BE2C (cell line): Measurements from ENCODE around the gene RBM20.

Experiments used
- DNase-seq: peaks from one replicate; pipeline ENCODE4 v3.0.0-alpha.2; 2020
- H3K27me3 ChIP-seq: fragments of 250-450 bp; sonication (Bioruptor Pico); 2 replicates; pipeline ENCODE4 v1.5.1; 2020; ENCODE audit warnings: mild to moderate bottlenecking
- H3K36me3 ChIP-seq: fragments of 250-450 bp; sonication (Bioruptor Pico); 2 replicates; pipeline ENCODE4 v1.5.1; 2020; ENCODE audit warnings: mild to moderate bottlenecking
- H3K4me1 ChIP-seq: fragments of 250-450 bp; sonication (Bioruptor Pico); 2 replicates; pipeline ENCODE4 v1.5.1; 2020
- H3K4me3 ChIP-seq: 2 replicates; pipeline ENCODE4 v1.5.1; 2011; ENCODE audit warnings: low read depth, low read length
- H3K9me3 ChIP-seq: fragments of 250-450 bp; sonication (Bioruptor Pico); 2 replicates; pipeline ENCODE4 v1.5.1; 2020
- CTCF ChIP-seq: IDR thresholded peaks from 2 replicates; pipeline ENCODE4 v1.5.1; 2012; ENCODE audit warnings: mild to moderate bottlenecking, low read depth, low read length

Gene RBM20

GRCh38 chr10:110775020-110775375, 130.9 kb downstream of the RBM20 start:
- Histone ChIP-seq H3K4me3 (no peak overlapping the region), H3K36me3 (no peaks in the 10 kb centered on the region; the same call in 1 of the 2 replicates), H3K27me3 (no peaks in the 10 kb centered on the region), H3K9me3 (no peaks in the 10 kb centered on the region; the same call in 1 of the 2 replicates), H3K4me1 (peaks cover 43% of the 10 kb centered on the region)
- TF ChIP-seq CTCF: no peak
- no peak for DNase-seq

- H3K4me3 ChIP-seq: no peak overlapping the region
- H3K27me3 ChIP-seq: no peaks in the 10 kb centered on the region
- DNase-seq: no peak
These were observed 131.3 kb downstream of the RBM20 start for GRCh38 chr10:110775406-110775805.

GRCh38 chr10:110777017-110777416, 132.9 kb downstream of the RBM20 start:
- DNase-seq: no peak
- Histone ChIP-seq H3K36me3 (peaks cover 13% of the 10 kb centered on the region), H3K9me3 (no peaks in the 10 kb centered on the region), H3K4me1 (peaks cover 48% of the 10 kb centered on the region), H3K27me3 (no peaks in the 10 kb centered on the region), H3K4me3 (no peak overlapping the region)
- TF ChIP-seq CTCF: no peak

More at GRCh38 chr10:110775406-110775805, 131.3 kb downstream of the RBM20 start:
- H3K9me3 ChIP-seq: no peaks in the 10 kb centered on the region; the same call in 1 of the 2 replicates
- no peak for TF ChIP-seq CTCF
- no peaks in the 10 kb centered on the region; the same call in 1 of the 2 replicates for H3K36me3 ChIP-seq
- H3K4me1 ChIP-seq: peaks cover 43% of the 10 kb centered on the region

GRCh38 chr10:110777661-110778060, 133.5 kb downstream of the RBM20 start:
- H3K4me1 ChIP-seq: peaks cover 42% of the 10 kb centered on the region
- no peak for TF ChIP-seq CTCF

GRCh38 chr10:110778211-110778610, 134.1 kb downstream of the RBM20 start:
- Histone ChIP-seq H3K36me3 (peaks cover 21% of the 10 kb centered on the region), H3K4me1 (peaks cover 37% of the 10 kb centered on the region), H3K4me3 (no peak overlapping the region), H3K27me3 (no peaks in the 10 kb centered on the region), H3K9me3 (no peaks in the 10 kb centered on the region)
- no peak for TF ChIP-seq CTCF
- no peak for DNase-seq

More at GRCh38 chr10:110777661-110778060, 133.5 kb downstream of the RBM20 start:
- H3K36me3 ChIP-seq: peaks cover 19% of the 10 kb centered on the region
- no peaks in the 10 kb centered on the region for H3K9me3 ChIP-seq
- DNase-seq: no peak
- H3K4me3 ChIP-seq: no peak overlapping the region
- H3K27me3 ChIP-seq: no peaks in the 10 kb centered on the region

GRCh38 chr10:110779489-110779888, 135.4 kb downstream of the RBM20 start:
- no peak for DNase-seq
- H3K9me3 ChIP-seq: no peaks in the 10 kb centered on the region
- no peak for TF ChIP-seq CTCF

More at GRCh38 chr10:110779489-110779888, 135.4 kb downstream of the RBM20 start:
- H3K36me3 ChIP-seq: peaks cover 26% of the 10 kb centered on the region
- no peak overlapping the region for H3K4me3 ChIP-seq
- H3K27me3 ChIP-seq: no peaks in the 10 kb centered on the region
- peaks cover 28% of the 10 kb centered on the region for H3K4me1 ChIP-seq
